OCI-LY3 (cell line): ENCODE results near the gene CD6.
A peak's percentile ranks its signal among the peaks of the same experiment; 100 is the strongest.

Source experiments
- H2AFZ ChIP-seq: fragments of 200-600, 300-600 bp; shearing (Covaris generic); 2 replicates; pipeline ENCODE4 v1.6.0; 2014; ENCODE audit warnings: antibody characterized with exemption, low read depth, low read length
- H3K27ac ChIP-seq: fragments of 200-600, 300-600 bp; sonication (generic); 2 replicates; pipeline ENCODE4 v1.5.1; 2014; ENCODE audit warnings: mild to moderate bottlenecking, low read length, moderate library complexity, mixed read lengths
- H3K27me3 ChIP-seq: fragments of 200-600, 300-600 bp; sonication (generic); 2 replicates; pipeline ENCODE4 v1.6.1; 2014; ENCODE audit warnings: low read depth, low read length, mixed read lengths
- H3K36me3 ChIP-seq: fragments of 200-600, 300-600 bp; sonication (generic); replicated peaks from 2 replicates; pipeline ENCODE3; 2014; ENCODE audit warnings: low read depth, low read length, mixed read lengths
- H3K4me1 ChIP-seq: fragments of 300-600, 200-600 bp; sonication (generic); 2 replicates; pipeline ENCODE4 v1.6.1; 2014; ENCODE audit warnings: low read length, mixed read lengths
- H3K4me2 ChIP-seq: fragments of 200-600, 300-600 bp; sonication (generic); 2 replicates; pipeline ENCODE4 v1.6.1; 2014; ENCODE audit warnings: low read length, mixed read lengths
- H3K4me3 ChIP-seq: fragments of 300-600, 200-600 bp; sonication (generic); 2 replicates; pipeline ENCODE4 v1.5.1; 2014; ENCODE audit warnings: antibody characterized with exemption, mild to moderate bottlenecking, low read length, moderate library complexity
- H3K79me2 ChIP-seq: fragments of 300-600, 200-600 bp; shearing (Covaris generic); 2 replicates; pipeline ENCODE4 v1.6.1; 2014; ENCODE audit warnings: mild to moderate bottlenecking, low read length, mixed read lengths
- H3K9ac ChIP-seq: fragments of 300-600, 200-600 bp; shearing (Covaris generic); 2 replicates; pipeline ENCODE4 v1.6.0; 2014; ENCODE audit warnings: mild to moderate bottlenecking, low read length, moderate library complexity
- H3K9me3 ChIP-seq: fragments of 200-600, 300-600 bp; shearing (Covaris generic); 2 replicates; pipeline ENCODE4 v1.6.1; 2014; ENCODE audit warnings: low read length, mixed read lengths; ENCODE audit not compliant: insufficient read depth
- H4K20me1 ChIP-seq: fragments of 200-600, 300-600 bp; sonication (generic); 2 replicates; pipeline ENCODE4 v1.6.1; 2016; ENCODE audit warnings: low read length, mixed read lengths; ENCODE audit not compliant: insufficient read depth
- CTCF ChIP-seq: fragments of 200-600, 300-600 bp; sonication (generic); IDR thresholded peaks from 2 replicates; pipeline ENCODE4 v1.5.1; 2014; ENCODE audit warnings: antibody characterized with exemption, low read length, low read depth
- EZH2phosphoT487 ChIP-seq: fragments of 200-600 bp; shearing (Covaris generic); IDR thresholded peaks from 2 replicates; pipeline ENCODE4 v1.6.1; 2018; ENCODE audit warnings: antibody characterized with exemption, mixed run types, low read depth

The CD6 gene

GRCh38 chr11:60928563-60929001 lies 42.9 kb upstream of the CD6 start:
- Histone ChIP-seq H3K9me3 (no peaks in the 10 kb centered on the region), H3K27ac (no peak overlapping the region), H3K4me1 (peaks cover 49% of the 10 kb centered on the region), H4K20me1 (no peaks in the 10 kb centered on the region), H3K79me2 (no peaks in the 10 kb centered on the region), H2AFZ (no peak overlapping the region), H3K9ac (no peak overlapping the region), H3K4me2 (no peak overlapping the region), H3K27me3 (no peaks in the 10 kb centered on the region), H3K36me3 (peaks cover 13% of the 10 kb centered on the region), H3K4me3 (no peak overlapping the region)
- no peak for TF ChIP-seq EZH2phosphoT487
- TF ChIP-seq CTCF: no peak

GRCh38 chr11:60929764-60930163 lies 41.7 kb upstream of the CD6 start:
- Histone ChIP-seq H3K4me2 (no peak overlapping the region), H3K79me2 (no peaks in the 10 kb centered on the region), H4K20me1 (no peaks in the 10 kb centered on the region), H2AFZ (no peak overlapping the region), H3K4me1 (peaks cover 56% of the 10 kb centered on the region), H3K36me3 (peaks cover 12% of the 10 kb centered on the region), H3K27ac (no peak overlapping the region), H3K27me3 (no peaks in the 10 kb centered on the region), H3K9ac (no peak overlapping the region), H3K4me3 (no peak overlapping the region), H3K9me3 (no peaks in the 10 kb centered on the region)
- TF ChIP-seq EZH2phosphoT487 (no peak), CTCF (no peak)

GRCh38 chr11:60930394-60930793 lies 41.1 kb upstream of the CD6 start:
- H3K4me1 ChIP-seq: peaks cover 57% of the 10 kb centered on the region
- peaks cover 16% of the 10 kb centered on the region for H3K36me3 ChIP-seq
- H4K20me1 ChIP-seq: peaks cover 6% of the 10 kb centered on the region; the same call in 1 of the 2 replicates
- TF ChIP-seq EZH2phosphoT487 (no peak), CTCF (no peak)
- H3K4me3 ChIP-seq: no peak overlapping the region
- no peaks in the 10 kb centered on the region for H3K79me2 ChIP-seq
- H2AFZ ChIP-seq: no peak overlapping the region
- H3K9me3 ChIP-seq: no peaks in the 10 kb centered on the region
- no peak overlapping the region for H3K27ac ChIP-seq
- no peaks in the 10 kb centered on the region for H3K27me3 ChIP-seq
- H3K9ac ChIP-seq: no peak overlapping the region
- no peak overlapping the region for H3K4me2 ChIP-seq

GRCh38 chr11:60931917-60932316 lies 39.6 kb upstream of the CD6 start:
- H4K20me1 ChIP-seq: peaks cover 21% of the 10 kb centered on the region
- TF ChIP-seq EZH2phosphoT487 (no peak), CTCF (no peak)
- H3K36me3 ChIP-seq: peaks cover 18% of the 10 kb centered on the region
- no peak overlapping the region for H2AFZ ChIP-seq
- H3K27ac ChIP-seq: peak overlapping the region; percentile 84
- no peaks in the 10 kb centered on the region for H3K79me2 ChIP-seq
- peak overlapping the region; percentile 49 for H3K9ac ChIP-seq
- H3K9me3 ChIP-seq: no peaks in the 10 kb centered on the region
- H3K4me1 ChIP-seq: peaks cover 55% of the 10 kb centered on the region
- peak overlapping the region; percentile 56 for H3K4me3 ChIP-seq
- H3K27me3 ChIP-seq: no peaks in the 10 kb centered on the region
- H3K4me2 ChIP-seq: peak overlapping the region; percentile 91
